Activated CD4-positive, alpha-beta memory T cell treated with anti-CD3 and anti-CD28 coated beads for 36 hours (primary cell): Measurements from ENCODE around the gene PRR13. TPM values are rescaled to one million over a fixed set of nuclear protein-coding genes. Genes with fewer than 3 reads are reported as not detected.

ENCODE experiments used
- CTCF ChIA-PET: fragments of 350-600 bp; sonication (Branson Sonifier 250); formaldehyde crosslinking; loops from one replicate; lab custom pipeline; 2021; ENCODE audit warnings: antibody characterized with exemption, inconsistent platforms; lab: Charles Lee
- POLR2A ChIA-PET: fragments of 350-600 bp; sonication (Branson Sonifier 250); formaldehyde crosslinking; loops from one replicate; lab custom pipeline; 2021; ENCODE audit warnings: antibody characterized with exemption; lab: Charles Lee
- DNase-seq: peaks from one replicate; pipeline ENCODE4 v3.0.0-alpha.2; 2020
- H3K27ac Mint-ChIP-seq: one replicate; pipeline ENCODE4 v1.8.0; 2021; ENCODE audit warnings: mixed read lengths
- H3K27me3 Mint-ChIP-seq: one replicate; pipeline ENCODE4 v1.8.0; 2021; ENCODE audit warnings: mixed read lengths
- H3K36me3 Mint-ChIP-seq: one replicate; pipeline ENCODE4 v1.8.0; 2021; ENCODE audit warnings: mixed read lengths
- H3K4me1 Mint-ChIP-seq: one replicate; pipeline ENCODE4 v1.8.0; 2021; ENCODE audit warnings: low read depth, mixed read lengths
- H3K4me3 Mint-ChIP-seq: one replicate; pipeline ENCODE4 v1.8.0; 2021; ENCODE audit warnings: mild to moderate bottlenecking, mixed read lengths
- H3K9me3 Mint-ChIP-seq: one replicate; pipeline ENCODE4 v1.8.0; 2021; ENCODE audit warnings: mixed read lengths
- intact Hi-C: fragments of 100-400 bp; cut with micrococcal nuclease; formaldehyde crosslinking; loops from one replicate; pipeline ENCODE4 v1.15.1; 2023
- total RNA-seq, 2 experiments: library from RNA; stranded (reverse); gene quantifications; one replicate each; pipeline ENCODE4 v1.2.3, GENCODE V29; 2021

The PRR13 gene
- total RNA-seq, 2 experiments from 2014 or later: 218 to 221 TPM

- CTCF ChIA-PET: interaction anchor here (1.0 kb wide), 1 partner anchor 47 kb away, joined by 4 read pairs; no protein-coding TSS in a partner anchor
Measured at GRCh38 chr12:53461591-53461990, 20.1 kb downstream of the PRR13 start.

GRCh38 chr12:53462935-53463334 lies 21.4 kb downstream of the PRR13 start:
- no peak for DNase-seq
- H3K4me1 Mint-ChIP-seq: peaks cover 46% of the 10 kb centered on the region
- H3K27me3 Mint-ChIP-seq: no peaks in the 10 kb centered on the region
- H3K4me3 Mint-ChIP-seq: no peak overlapping the region
- H3K9me3 Mint-ChIP-seq: no peaks in the 10 kb centered on the region
- CTCF ChIA-PET: interaction anchor here (1.0 kb wide), 1 partner anchor 45 kb away, joined by 3 read pairs; no protein-coding TSS in a partner anchor
- H3K27ac Mint-ChIP-seq: no peak overlapping the region
- intact Hi-C loops: no loop called here
- POLR2A ChIA-PET: interaction anchor here (1.2 kb wide), 1 partner anchor 11 kb away, joined by 3 read pairs; no protein-coding TSS in a partner anchor
- H3K36me3 Mint-ChIP-seq: peaks cover 83% of the 10 kb centered on the region

More at GRCh38 chr12:53461591-53461990, 20.1 kb downstream of the PRR13 start:
- peaks cover 74% of the 10 kb centered on the region for H3K36me3 Mint-ChIP-seq
- peaks cover 43% of the 10 kb centered on the region for H3K4me1 Mint-ChIP-seq
- no peak overlapping the region for H3K4me3 Mint-ChIP-seq
- no peak for DNase-seq
- POLR2A ChIA-PET: no interaction called here
- H3K9me3 Mint-ChIP-seq: no peaks in the 10 kb centered on the region
- H3K27me3 Mint-ChIP-seq: no peaks in the 10 kb centered on the region
- intact Hi-C loops: no loop called here
- H3K27ac Mint-ChIP-seq: no peak overlapping the region

GRCh38 chr12:53463802-53464560 lies 22.4 kb downstream of the PRR13 start:
- Mint-ChIP-seq H3K27me3 (no peaks in the 10 kb centered on the region), H3K36me3 (peaks cover 83% of the 10 kb centered on the region), H3K4me3 (no peak overlapping the region), H3K9me3 (no peaks in the 10 kb centered on the region), H3K4me1 (peaks cover 43% of the 10 kb centered on the region), H3K27ac (peak overlapping the region; percentile 42)
- ChIA-PET POLR2A (interaction anchor here (1.1 to 2.5 kb wide), 3 partner anchors 9 to 10 kb away, joined by 3 to 16 read pairs (median 7); no protein-coding TSS in a partner anchor), CTCF (interaction anchor here (0.9 to 1.3 kb wide), 4 partner anchors 10 to 45 kb away, joined by 3 to 4 read pairs (median 4); no protein-coding TSS in a partner anchor)
- no peak for DNase-seq
- intact Hi-C loops: no loop called here

- H3K27ac Mint-ChIP-seq: peak overlapping the region; percentile 49
- H3K27me3 Mint-ChIP-seq: no peaks in the 10 kb centered on the region
- DNase-seq: no peak
- H3K4me1 Mint-ChIP-seq: peaks cover 38% of the 10 kb centered on the region
- ChIA-PET POLR2A (interaction anchor here (1.1 to 2.5 kb wide), 3 partner anchors 9 to 13 kb away, joined by 4 to 16 read pairs (median 7); no protein-coding TSS in a partner anchor), CTCF (interaction anchor here (1.2 to 1.7 kb wide), 4 partner anchors 10 to 12 kb away, joined by 3 to 8 read pairs (median 4); no protein-coding TSS in a partner anchor)
- peaks cover 81% of the 10 kb centered on the region for H3K36me3 Mint-ChIP-seq
- no peak overlapping the region for H3K4me3 Mint-ChIP-seq
- H3K9me3 Mint-ChIP-seq: no peaks in the 10 kb centered on the region
- intact Hi-C loops: no loop called here
Measured at GRCh38 chr12:53464685-53465418, 23.3 kb downstream of the PRR13 start.

- H3K9me3 Mint-ChIP-seq: no peaks in the 10 kb centered on the region
- intact Hi-C loops: no loop called here
- H3K36me3 Mint-ChIP-seq: peaks cover 77% of the 10 kb centered on the region
- H3K27ac Mint-ChIP-seq: peak overlapping the region; percentile 40
- no peaks in the 10 kb centered on the region for H3K27me3 Mint-ChIP-seq
- H3K4me3 Mint-ChIP-seq: no peak overlapping the region
- H3K4me1 Mint-ChIP-seq: peaks cover 32% of the 10 kb centered on the region
- POLR2A ChIA-PET: interaction anchor here (1.3 to 2.5 kb wide), 3 partner anchors 8 to 18 kb away, joined by 3 to 16 read pairs (median 4); no protein-coding TSS in a partner anchor
- CTCF ChIA-PET: interaction anchor here (0.6 to 1.7 kb wide), 2 partner anchors 11 to 141 kb away, joined by 3 to 8 read pairs; no protein-coding TSS in a partner anchor
- no peak for DNase-seq
Measured at GRCh38 chr12:53465679-53466078, 24.1 kb downstream of the PRR13 start.

GRCh38 chr12:53466640-53467039 lies 25.1 kb downstream of the PRR13 start:
- peaks cover 79% of the 10 kb centered on the region for H3K36me3 Mint-ChIP-seq
- H3K4me1 Mint-ChIP-seq: peaks cover 32% of the 10 kb centered on the region
- peak overlapping the region; percentile 1 for H3K27ac Mint-ChIP-seq
- CTCF ChIA-PET: no interaction called here
- no peaks in the 10 kb centered on the region for H3K9me3 Mint-ChIP-seq
- H3K4me3 Mint-ChIP-seq: no peak overlapping the region
- intact Hi-C loops: no loop called here
- no peaks in the 10 kb centered on the region for H3K27me3 Mint-ChIP-seq
- DNase-seq: no peak
- POLR2A ChIA-PET: interaction anchor here (1.1 to 1.3 kb wide), 3 partner anchors 9 to 17 kb away, joined by 3 to 4 read pairs (median 3); no protein-coding TSS in a partner anchor

GRCh38 chr12:53467082-53467481 lies 25.5 kb downstream of the PRR13 start:
- Mint-ChIP-seq H3K27ac (peak overlapping the region; percentile 1), H3K9me3 (no peaks in the 10 kb centered on the region), H3K4me3 (no peak overlapping the region), H3K36me3 (peaks cover 80% of the 10 kb centered on the region), H3K4me1 (peaks cover 36% of the 10 kb centered on the region), H3K27me3 (no peaks in the 10 kb centered on the region)
- CTCF ChIA-PET: interaction anchor here (0.6 kb wide), 1 partner anchor 24 kb away, joined by 3 read pairs; no protein-coding TSS in a partner anchor
- POLR2A ChIA-PET: interaction anchor here (1.0 to 1.3 kb wide), 4 partner anchors 8 to 16 kb away, joined by 3 to 7 read pairs (median 4); no protein-coding TSS in a partner anchor
- DNase-seq: no peak
- intact Hi-C loops: no loop called here

- POLR2A ChIA-PET: interaction anchor here (1.0 to 1.2 kb wide), 2 partner anchors 8 to 9 kb away, joined by 3 to 7 read pairs; no protein-coding TSS in a partner anchor
- intact Hi-C loops: no loop called here
- no peak overlapping the region for H3K27ac Mint-ChIP-seq
- peaks cover 38% of the 10 kb centered on the region for H3K4me1 Mint-ChIP-seq
- H3K4me3 Mint-ChIP-seq: no peak overlapping the region
- H3K27me3 Mint-ChIP-seq: no peaks in the 10 kb centered on the region
- H3K9me3 Mint-ChIP-seq: no peaks in the 10 kb centered on the region
- no peak for DNase-seq
- H3K36me3 Mint-ChIP-seq: peaks cover 78% of the 10 kb centered on the region
- CTCF ChIA-PET: no interaction called here
Measured at GRCh38 chr12:53467880-53468279, 26.3 kb downstream of the PRR13 start.

GRCh38 chr12:53468282-53468681 lies 26.7 kb downstream of the PRR13 start:
- H3K4me3 Mint-ChIP-seq: no peak overlapping the region
- H3K27ac Mint-ChIP-seq: no peak overlapping the region
- DNase-seq: no peak
- peaks cover 75% of the 10 kb centered on the region for H3K36me3 Mint-ChIP-seq
- intact Hi-C loops: no loop called here
- CTCF ChIA-PET: no interaction called here
- no peaks in the 10 kb centered on the region for H3K27me3 Mint-ChIP-seq
- H3K4me1 Mint-ChIP-seq: peaks cover 37% of the 10 kb centered on the region
- no peaks in the 10 kb centered on the region for H3K9me3 Mint-ChIP-seq
- POLR2A ChIA-PET: interaction anchor here (1.0 kb wide), 1 partner anchor 9 kb away, joined by 7 read pairs; no protein-coding TSS in a partner anchor

- H3K9me3 Mint-ChIP-seq: no peaks in the 10 kb centered on the region
- intact Hi-C loops: no loop called here
- no peak overlapping the region for H3K4me3 Mint-ChIP-seq
- H3K27ac Mint-ChIP-seq: peak overlapping the region; percentile 26
- H3K4me1 Mint-ChIP-seq: peaks cover 57% of the 10 kb centered on the region
- peaks cover 80% of the 10 kb centered on the region for H3K36me3 Mint-ChIP-seq
- ChIA-PET POLR2A (interaction anchor here (1.5 to 7.7 kb wide), 2 partner anchors 12 to 18 kb away, joined by 6 to 53 read pairs; no protein-coding TSS in a partner anchor), CTCF (interaction anchor here (1.3 kb wide), 1 partner anchor 10 kb away, joined by 4 read pairs; no protein-coding TSS in a partner anchor)
- H3K27me3 Mint-ChIP-seq: no peaks in the 10 kb centered on the region
- DNase-seq: no peak
Measured at GRCh38 chr12:53472056-53472582, 30.6 kb downstream of the PRR13 start.

GRCh38 chr12:53474077-53474476 lies 32.5 kb downstream of the PRR13 start:
- Mint-ChIP-seq H3K36me3 (peaks cover 76% of the 10 kb centered on the region), H3K4me1 (peaks cover 68% of the 10 kb centered on the region), H3K9me3 (no peaks in the 10 kb centered on the region), H3K4me3 (no peak overlapping the region), H3K27me3 (no peaks in the 10 kb centered on the region), H3K27ac (peak overlapping the region; percentile 94)
- no peak for DNase-seq
- intact Hi-C loops: loop anchor here (2.0 kb wide), 1 partner anchor 21 kb away; the partner anchor contains the start of gene PCBP2
- POLR2A ChIA-PET: interaction anchor here (0.8 to 7.7 kb wide), 9 partner anchors 9 to 149 kb away, joined by 3 to 53 read pairs (median 5); partner anchors contain the start of gene PRR13
- CTCF ChIA-PET: interaction anchor here (0.6 to 2.7 kb wide), 8 partner anchors 10 to 130 kb away, joined by 3 to 17 read pairs (median 4); partner anchors contain the start of genes SP1 and TARBP2
